GM21619 (cell line): ENCODE results near the gene SLC7A14.
"Not testable (repeated sequence)": the region's sequence is repeated elsewhere in the genome, so short reads cannot be mapped to it uniquely, and the experiment has no call there.

ENCODE experiments used
- ATAC-seq: cut with Tn5 transposase; IDR thresholded peaks from one replicate; pipeline ENCODE4 v1.9.1; 2021; ENCODE audit not compliant: unreplicated experiment

Gene SLC7A14

DNA sequence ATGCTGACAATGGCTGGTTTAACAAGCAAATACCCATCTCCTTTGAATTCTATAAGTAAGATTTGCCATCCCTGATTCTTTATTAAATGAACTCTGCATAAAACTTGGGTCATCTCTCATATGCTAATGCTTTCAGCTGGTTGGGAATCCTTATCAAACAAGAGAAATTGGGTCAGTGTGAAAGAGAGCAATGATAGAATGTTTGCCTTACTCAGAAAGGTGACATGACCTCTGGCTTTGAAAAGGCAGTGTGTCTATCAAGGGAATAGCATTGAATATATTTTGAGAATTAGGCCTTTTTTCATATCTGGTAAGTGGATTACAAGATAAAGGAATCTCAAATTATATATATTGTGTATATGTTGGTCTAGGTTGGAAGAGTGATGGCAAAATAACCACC is 8.7 kb upstream of the SLC7A14 start:
- no peak for ATAC-seq

DNA sequence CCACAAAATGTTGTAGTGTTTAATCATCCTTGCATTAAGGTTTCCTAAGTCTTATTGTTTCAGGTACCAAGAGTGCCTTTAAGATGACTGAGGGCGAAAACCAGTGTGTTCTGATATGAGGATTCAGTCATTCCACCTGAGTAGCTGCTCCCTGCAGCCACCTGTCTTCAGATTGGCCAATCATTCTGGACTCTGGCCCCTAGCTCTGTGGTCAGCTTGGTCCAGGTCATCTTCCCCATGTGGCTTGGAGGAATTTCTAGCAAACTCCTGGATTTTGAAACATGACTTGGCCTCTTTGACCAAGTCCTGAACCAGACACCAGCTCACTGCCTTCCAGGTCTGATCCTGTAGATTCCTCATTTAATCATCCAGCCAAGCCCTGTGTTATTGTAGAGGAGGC is 7.8 kb upstream of the SLC7A14 start:
- ATAC-seq: no peak

DNA sequence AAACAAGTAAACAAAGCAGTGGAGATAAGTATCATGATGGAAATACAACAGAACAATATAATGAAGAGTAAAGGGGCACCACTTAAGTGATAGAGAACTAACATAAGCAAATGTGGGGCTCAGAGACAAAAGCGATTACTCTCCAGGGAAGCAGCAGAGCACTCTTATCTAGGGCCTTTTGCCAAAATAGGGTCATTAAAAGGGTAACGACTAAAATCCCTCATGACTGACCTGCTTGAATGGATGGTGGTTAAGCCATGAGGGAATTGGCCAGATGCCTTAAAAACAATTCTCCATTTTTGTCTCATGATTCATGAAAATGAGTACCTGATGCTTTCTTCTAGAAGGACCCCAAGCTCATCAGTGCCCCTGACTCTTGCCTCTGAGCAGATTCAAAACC is 3.2 kb upstream of the SLC7A14 start:
- no peak for ATAC-seq

DNA sequence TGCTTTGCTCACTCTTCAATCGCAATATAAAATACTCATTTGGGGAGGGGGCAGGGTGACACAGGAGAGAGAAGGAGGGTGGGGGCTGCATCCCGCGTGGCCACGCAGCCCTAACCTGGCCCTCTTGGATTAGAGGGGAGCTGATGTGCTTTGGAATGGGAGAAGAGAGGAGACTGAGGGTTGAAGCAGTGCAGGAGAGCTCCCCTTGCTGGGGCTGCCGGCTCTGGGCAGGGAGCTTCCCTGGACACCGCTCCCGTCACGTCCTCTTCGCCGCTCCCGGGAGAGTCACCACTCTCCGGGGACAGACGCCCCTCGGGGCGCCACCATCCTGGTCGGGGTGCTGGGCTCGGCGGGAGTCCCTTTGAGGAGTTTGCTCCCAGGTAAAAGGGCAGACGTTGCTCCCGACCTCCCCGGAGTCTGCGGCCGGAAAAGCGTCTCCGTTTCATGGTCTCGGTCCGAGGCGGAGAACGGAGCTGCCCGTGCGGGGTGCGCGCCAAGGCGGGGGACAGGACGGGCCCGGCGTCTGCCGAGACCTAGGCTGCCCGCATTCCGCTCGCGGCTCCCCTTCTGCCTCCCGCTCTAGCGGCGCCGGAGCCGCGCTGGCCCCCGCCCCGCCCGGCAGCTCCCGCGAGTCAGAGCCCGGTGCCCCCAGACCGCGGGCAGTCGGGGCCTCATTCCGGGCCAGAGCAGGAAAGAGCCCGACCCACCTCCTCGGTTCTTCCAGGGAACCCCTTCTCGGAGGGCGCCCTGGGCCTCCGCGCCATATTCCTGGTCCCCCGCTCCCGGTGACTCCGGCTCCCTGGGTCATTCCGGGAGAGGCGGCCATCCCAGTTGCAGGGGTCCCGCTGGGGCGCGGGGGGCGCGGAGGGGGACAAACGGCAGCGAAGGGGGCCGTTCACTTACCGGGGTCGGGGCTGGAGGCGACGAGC is 603 bp downstream of the SLC7A14 start:
- no peak for ATAC-seq

DNA sequence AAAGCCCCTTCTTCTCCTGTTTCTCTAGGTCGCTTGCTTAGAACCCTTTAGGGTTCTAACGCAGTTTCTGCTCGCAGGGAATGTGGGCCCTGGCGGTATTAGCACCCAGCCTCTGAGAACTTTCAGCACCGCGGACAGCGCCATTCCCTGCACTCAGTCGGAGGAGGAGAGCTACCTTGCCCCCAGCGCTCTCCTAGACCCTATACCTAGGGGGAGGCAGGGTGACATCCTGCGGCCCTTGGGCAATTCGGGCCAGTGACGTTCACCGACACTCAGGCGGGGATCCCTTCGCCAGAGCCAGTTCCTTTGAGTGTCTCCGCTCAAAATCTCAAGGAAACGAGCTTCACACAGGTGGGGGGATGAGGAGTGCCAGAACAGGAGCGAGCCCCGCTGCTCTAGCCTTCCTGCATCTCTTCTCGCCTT is 1.3 kb downstream of the SLC7A14 start:
- no peak for ATAC-seq

DNA sequence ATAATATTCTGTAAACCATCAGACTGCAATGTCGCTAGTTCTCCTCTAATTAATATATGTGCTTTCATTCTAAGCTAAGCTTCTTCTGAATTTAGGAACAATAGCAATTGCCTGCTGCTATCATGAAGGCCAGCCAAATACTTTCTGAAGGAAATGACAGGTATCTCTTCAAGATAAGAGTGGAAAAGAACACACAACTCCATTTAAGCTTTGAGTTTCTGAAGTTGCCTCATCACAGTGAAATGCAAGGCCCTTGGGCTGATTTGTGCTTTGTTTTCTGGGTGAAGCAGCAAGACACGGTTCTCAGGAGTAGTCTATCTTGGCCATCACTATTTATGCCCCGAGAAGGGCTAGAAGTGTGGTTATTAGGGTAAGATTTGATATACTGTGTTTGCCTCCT is 6.2 kb downstream of the SLC7A14 start:
- no peak for ATAC-seq

DNA sequence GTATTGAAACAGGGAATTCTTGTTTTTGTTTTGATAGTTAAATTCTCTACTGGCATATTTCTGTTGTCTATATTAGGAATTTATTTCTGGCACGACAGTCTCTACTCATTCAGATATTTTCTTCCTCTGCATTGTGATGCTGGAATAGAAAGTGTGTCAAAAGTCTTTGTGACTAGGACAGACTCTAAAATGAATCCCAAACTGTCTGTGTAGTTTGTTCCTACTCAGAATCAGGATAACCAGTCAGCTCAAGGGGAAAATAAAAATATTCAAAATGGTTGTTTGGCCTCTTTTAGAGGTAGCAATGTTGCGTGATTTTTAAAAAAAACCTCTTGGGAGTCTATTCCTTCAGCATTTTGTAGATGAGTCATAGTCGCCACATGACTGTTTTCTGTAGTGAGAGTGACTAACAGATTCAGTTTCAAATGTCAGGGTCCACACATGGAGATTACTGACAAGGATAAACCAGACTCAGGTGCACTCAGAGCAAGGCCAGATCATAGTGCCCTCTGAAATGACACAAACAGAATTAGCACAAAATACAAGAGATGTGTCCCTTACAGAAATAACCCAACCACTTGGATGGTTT is 13.1 kb downstream of the SLC7A14 start:
- peak; percentile 99 for ATAC-seq

DNA sequence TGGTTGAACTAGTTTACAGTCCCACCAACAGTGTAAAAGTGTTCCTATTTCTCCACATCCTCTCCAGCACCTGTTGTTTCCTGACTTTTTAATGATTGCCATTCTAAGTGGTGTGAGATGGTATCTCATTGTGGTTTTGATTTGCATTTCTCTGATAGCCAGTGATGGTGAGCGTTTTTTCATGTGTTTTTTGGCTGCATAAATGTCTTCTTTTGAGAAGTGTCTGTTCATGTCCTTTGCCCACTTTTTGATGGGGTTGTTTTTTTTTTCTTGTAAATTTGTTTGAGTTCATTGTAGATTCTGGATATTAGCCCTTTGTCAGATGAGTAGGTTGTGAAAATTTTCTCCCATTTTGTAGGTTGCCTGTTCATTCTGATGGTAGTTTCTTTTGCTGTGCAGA is 18.3 kb downstream of the SLC7A14 start:
- not testable (repeated sequence) for ATAC-seq

DNA sequence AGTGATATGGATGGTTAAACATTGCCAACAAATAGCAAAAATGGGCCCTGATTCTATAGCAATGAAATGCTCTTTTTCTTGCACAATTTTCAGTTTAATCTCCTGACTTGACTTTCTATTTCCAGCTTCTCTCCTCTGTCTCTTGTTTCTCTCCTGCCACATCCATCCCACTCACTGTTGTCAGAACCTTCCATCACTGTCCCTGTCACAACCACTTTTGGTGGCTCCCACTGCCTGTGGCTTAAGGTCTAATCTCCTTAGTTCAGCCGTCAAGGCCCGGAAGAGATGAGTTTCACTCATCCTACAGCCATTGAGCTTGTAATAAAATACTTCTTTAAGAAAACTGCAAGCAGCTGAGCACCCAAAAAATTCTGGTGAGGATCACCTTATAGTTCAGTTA is 19.5 kb downstream of the SLC7A14 start:
- ATAC-seq: no peak

DNA sequence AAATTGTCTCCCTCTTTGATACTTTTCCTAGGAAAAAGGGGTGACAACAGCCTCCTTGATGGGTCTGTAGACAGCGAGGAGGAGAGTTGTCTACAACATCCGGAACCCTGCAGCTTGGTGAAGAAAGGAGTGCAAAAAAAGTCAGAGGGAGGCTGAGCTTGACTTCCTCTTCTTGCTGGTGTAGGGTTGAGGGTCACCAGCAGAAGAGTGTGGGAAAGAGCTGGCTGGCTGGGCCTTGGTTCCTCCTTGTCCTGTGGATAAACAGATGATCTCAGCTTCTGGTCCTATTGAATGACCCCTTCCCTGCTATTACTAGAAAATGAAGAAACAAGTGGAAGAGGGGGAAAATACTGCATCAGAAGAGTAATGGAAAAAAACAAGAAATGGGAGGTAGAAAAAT is 20.4 kb downstream of the SLC7A14 start:
- no peak for ATAC-seq

DNA sequence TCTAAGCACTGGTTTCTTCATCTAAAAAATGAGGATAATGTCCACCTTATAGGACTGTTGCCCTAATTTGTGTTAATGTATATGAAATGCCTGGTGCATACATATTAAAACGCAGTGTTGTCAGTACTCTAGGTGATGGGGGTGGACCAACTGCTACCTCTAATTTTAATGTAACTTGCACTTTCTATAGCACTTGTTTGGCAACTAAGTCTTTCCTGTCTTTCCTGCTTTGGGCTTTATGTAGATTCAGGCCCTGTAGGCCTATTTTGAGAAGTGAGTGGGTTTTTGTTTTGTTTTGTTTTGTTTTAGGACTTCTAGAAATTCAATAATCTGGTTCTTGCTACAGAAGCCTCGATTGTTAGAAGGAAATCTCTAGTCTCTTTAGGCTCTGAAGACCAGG is 21.2 kb downstream of the SLC7A14 start:
- ATAC-seq: peak; percentile 27

DNA sequence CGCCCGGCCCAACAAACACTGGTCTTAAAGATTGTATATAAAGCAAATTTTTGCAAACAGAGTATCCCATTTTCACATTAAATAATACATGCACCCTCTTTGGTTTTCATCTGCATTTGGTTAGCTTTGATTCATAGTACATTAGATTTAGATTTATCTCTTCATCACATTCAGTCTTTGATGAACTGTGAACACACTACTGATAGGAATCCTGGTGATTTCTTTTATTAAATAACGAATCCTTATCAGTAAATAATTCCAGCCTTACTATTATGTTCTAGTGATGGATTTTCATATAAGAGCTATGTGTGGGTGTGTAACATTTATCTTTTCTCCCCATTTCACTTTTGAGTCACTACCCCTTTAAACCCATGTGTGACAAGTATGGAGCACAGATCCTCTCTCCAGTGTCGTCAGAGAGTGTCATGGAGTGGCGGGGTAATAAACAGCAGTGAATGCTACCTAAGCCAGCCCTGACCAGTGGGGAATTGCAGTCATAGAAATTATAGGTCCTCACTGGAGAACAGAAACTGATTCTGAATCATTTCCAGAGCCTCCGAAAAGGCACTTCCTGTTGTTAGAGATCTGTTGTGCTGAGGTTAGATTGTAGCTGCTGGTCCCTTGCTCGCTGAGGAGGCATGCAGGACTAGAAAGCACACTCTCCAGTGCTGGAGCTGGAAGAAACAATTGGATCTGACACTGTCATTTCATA is 22.0 kb downstream of the SLC7A14 start:
- ATAC-seq: peak; percentile 88

DNA sequence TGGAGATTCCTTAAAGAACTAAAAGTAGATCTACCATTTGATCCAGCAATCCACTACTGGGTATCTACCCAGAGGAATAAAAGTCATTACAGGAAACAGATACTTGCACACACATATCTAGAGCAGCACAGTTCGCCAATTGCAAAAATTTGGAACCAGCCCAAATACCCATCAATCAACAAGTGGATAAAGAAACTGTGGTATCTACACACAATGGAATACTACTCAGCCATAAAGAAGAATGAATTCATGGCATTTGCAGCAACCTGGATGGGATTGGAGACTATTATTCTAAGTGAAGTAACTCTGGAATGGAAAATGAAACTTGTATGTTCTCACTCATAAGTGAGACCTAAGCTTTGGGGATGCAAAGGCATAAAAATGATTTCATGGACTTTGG is 23.8 kb downstream of the SLC7A14 start:
- ATAC-seq: no peak

DNA sequence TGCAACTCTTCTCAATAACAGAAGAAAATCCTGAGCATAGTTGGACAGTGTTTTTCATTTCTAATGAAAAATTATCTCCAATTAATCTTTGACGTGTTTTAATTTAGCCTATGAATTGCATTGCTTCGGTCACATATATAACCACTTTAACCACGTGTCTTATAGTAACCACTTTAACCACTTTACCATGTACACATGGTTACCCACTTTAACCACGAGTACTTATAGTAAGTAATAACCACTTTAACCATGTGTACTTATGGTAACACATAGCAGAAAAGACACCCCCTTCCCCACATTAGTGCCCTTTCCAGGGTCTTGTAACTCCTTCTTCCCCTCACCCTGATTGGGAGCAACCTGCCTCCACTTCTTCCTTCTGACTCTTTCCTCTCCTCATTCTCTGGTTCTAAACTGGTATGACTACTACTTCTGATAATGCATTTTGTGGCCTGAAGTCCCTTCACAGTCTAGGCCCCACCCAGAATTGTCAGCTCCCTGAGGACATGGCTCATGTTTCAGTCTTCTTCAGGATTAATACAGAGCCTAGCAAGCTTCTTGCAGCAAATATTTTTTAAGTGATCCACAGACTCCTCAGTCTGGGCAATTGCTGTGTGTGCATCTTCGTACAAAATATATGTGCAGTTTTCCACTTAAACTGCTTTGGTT is 25.0 kb downstream of the SLC7A14 start:
- no peak for ATAC-seq

DNA sequence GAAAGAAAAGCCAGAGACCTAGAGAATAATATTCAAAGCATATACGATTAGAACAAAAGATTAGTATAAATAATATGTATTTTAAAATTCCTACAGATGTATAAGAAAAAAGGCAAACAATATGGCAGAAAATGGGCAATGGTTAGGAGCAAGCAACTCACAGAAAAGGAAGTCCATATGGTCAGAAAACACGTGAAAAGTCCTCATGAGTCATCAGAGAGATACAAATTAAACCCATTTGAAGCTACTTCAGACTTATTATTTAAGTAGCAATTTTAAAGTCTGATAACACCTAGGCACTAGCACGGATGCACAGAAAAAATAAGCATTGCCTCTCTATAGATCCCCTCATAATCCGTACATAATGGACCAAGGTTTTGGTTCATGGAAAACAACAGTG is 25.6 kb downstream of the SLC7A14 start:
- no peak for ATAC-seq

DNA sequence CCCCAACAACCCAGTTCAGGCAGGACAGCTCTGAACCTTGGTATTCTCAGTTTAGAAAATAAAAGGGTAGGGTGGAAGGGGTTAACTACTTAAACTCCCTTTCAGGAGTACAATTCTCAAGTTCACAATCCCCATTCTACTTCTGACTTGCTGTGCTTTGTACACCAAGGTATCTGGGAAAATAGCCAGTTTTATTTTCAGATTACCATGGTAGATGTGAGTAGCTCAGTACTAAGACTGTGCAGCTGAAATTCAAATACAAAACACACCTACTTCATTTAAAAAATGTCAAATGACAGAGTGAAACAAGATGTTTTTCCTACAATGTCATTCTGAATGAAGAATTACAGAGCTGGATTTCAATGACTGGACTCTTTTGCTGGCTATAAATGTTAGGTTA is 27.4 kb downstream of the SLC7A14 start:
- ATAC-seq: no peak

DNA sequence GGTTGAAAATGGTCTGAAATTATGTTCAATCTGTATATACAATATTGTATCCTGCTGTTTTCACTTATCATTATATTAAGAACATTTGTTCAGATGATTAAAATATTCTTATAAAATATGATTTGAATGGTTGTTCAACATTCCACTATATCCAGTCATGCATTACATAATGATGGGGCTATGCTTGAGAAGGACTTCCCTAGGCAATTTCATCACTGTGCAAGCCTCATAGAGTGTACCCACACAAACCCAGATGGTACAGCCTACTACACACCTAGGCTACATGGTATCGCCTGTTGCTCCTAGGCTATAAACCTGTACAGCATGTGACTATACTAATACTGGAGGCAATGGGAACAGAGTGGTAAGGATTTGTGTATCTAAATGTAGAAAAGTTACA is 30.5 kb downstream of the SLC7A14 start:
- ATAC-seq: no peak

DNA sequence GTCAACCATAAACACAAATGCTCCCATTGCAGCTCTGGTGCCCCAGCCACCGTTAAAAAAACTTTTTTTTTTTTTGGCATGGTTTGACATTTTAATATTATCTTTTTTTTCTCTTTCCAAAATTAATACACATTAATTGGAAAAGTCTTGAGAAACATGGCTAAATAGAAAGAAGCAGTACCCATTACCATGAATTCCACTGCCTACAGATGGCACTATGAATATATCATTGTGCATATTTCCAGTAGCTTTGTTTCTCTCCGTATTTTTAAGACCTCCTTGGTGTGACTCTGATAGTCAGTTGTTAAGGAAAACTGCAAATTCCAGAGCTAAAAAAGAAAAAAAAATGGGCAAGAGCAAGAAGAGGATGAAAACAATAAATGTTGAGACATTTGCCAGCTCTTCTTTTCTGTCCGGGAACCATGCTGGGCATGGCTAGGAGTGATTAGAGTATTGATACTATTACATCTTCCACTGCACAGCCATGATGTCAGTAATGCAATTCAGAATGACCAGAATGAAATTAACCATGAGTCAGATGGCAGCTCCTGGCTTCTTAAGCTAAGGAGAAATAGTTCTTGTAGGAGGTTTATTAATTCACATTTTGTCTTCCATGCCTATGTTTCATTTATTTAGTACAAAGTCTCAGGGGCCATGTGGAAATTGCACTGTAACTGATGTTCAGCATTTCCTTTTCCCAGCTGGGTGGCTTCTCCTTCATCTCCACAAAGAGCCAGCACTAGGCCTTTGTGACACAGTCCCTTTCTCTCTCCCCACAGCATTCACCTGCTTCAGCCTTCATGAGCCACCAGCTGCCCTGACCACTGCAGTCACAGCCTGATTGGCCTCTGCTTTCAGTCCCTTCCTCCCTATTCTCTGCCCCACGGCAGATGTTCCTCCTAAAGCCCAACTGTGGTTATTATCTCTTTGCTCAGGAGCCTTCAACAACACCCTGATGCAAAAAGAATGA is 31.8 kb downstream of the SLC7A14 start:
- ATAC-seq: no peak

DNA sequence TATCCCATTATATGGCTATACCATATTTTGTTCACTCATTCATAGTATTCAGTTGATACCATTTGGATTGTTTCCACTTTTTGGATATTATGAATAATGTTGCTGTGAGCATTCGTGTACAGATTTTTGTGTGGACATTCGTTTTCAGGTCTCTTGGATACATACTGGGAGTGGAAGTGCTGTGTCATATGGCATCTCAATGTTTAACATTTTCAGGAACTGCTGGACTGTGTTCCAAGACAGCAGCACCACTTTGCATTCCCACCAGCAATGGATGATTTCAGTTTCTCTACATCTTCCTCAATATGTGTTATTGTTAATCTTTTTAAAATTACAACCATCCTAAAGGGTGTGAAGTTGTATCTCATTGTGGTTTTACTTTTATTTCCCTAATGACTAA is 34.6 kb downstream of the SLC7A14 start:
- ATAC-seq: no peak

DNA sequence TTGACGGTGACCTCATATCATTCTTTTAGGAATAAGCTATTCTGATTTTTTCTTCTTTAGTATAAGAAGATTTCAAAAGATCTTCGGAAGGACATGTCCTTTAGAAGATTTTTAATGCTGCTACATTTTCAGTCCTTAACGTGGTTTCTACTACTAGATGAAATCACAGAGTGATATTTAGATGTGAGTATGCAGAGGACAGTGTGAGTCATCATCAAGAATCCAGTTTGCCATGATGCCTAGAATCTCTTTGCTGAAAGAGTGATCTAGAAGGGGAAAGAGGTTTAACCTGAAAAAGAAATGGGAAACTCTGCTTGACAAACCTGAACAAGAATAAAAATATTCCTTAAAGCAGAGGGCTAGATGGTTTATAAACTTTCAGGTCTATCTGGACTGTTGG is 43.2 kb downstream of the SLC7A14 start:
- ATAC-seq: no peak
